ENCODE data around the gene METTL21A.
"Not testable (repeated sequence)": the region's sequence is repeated elsewhere in the genome, so short reads cannot be mapped to it uniquely, and the experiment has no call there.

The METTL21A gene

DNA sequence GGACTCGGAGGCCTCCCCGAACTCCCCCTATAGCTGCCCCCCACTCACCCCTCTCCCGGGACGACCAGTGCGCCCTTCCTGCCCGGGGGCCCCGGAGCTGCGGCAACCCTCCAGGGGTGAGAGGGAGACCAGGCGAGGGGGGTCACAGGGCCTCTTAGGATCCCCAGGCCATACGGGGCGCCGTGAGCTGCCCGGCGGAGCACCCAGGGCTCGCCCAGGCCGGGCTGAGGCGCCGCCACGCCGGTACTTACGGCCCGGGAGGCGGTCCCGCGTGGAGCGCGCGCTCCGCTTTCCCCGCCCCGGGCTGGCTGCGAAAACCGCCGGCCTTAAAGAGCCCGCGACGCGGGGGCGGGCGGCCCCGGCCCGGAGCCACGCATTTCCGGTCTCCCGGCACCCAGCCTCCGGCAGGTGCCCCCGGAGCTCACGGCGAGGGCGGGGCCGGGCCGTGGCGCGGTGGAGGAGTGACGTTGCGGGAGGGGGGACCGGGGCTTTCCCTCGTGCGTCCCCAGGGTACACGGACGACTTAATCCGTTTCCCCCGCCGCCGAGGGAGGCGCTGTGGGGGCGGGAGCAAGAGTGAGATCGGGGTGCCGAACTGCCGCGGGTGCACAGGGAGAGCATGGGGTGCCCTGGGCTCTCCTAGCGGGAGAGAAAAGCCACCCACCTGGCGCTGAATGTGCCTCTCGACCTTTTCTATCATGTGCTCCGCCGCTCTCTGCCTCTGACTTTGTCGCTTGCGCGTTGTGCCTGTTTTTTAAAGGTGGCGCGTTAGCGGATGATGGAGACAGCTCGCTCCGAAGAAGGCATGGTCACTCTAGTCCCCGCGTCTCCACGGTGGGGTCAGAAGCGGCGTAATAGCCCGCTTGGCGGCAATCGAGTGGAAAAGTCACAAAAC is at the start of gene METTL21A:
Gene METTL21A, minus strand, starts transcription at position 381 of the 894 bp plus-strand sequence. CDS start 1,019 bp downstream, outside the sequence.
- DNase-seq (ENCODE audit: low spot score), result peak; percentile 87

- peak; percentile 28 for DNase-seq (ENCODE audit: low spot score)
Measured at GRCh38 chr2:207674826-207675225, 49.6 kb upstream of the METTL21A start.

DNA sequence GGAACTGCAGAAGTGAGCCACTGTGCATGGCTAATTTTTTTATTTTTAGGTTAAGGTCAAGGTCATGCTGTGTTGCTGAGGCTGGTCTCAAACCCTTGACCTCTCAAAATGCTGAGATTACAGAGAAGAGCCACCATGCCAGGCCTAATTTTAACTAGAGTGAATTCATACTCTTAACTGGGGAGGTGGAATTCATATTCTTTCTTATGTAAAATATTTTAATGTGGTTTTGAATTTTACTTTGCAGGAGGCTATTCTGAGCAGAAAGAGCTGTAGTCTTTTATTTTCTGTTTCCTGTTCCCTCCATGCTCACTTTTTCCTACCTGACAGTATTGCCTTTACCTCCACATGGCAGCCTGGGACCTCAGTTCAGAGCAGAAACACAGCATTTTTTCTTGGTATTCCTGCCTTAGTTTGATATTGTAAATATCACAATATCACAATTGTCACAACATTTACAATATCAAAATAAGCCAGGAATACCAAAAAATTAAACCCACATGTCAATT is 49.1 kb upstream of the METTL21A start:
- no peak for DNase-seq (ENCODE audit: low spot score)

GRCh38 chr2:207673431-207673830 is 48.2 kb upstream of the METTL21A start:
- DNase-seq (ENCODE audit: low spot score), result no peak

GRCh38 chr2:207670887-207671286 is 45.7 kb upstream of the METTL21A start:
- no peak for DNase-seq (ENCODE audit: low spot score)

DNA sequence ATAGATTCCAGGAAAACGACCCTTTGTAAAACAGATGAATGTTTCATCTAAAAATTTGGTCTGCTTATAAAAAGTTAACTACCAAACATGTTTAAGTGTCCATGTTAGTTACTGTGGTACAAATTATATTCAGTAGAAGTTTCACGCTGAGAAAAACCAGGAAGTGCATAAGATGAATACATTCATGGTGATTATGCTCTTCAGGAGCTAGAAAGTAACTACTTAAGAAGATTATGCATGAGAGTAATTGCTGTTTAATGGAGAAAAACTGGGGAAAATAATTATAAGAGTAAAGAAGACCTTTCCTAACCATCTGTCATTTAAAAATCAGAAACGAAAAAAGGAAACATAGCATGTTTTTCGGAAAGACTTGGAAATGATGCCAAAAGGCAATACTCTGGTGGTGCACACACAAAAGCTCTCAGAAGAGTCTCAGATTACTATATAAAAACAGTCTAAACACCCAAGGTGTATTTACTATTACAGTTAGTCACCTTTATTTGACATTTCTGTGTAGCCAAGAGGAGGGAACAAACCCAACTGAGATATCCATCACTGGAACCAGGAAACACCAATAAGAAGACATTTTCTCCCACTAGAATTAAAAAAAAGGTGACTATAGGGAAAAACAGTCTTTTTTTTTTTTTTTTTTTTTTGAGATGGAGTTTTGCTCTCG is 38.8 kb upstream of the METTL21A start:
- no peak for DNase-seq (ENCODE audit: low spot score)

DNA sequence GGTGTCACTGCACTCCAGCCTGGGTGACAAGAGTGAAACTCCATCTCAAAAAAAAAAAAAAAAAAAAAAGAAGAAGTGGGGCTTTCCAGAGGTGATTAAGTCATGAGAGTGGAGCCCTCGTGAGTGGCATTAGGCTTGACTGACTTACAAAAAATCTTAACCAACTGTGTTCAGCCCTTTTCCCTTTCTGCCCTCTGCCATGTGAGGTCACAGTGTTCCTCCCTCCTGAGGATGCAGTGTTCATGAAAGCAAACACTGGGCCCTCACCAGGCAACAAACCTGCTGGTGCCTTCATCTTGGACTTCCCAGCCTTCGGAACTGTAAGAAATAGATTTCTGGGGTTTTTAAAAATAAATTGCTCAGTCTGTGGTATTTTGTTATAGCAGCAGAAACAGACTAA is 37.0 kb upstream of the METTL21A start:
- DNase-seq (ENCODE audit: low spot score), result no peak

GRCh38 chr2:207660994-207661393 is 35.8 kb upstream of the METTL21A start:
- no peak for DNase-seq (ENCODE audit: low spot score)

DNA sequence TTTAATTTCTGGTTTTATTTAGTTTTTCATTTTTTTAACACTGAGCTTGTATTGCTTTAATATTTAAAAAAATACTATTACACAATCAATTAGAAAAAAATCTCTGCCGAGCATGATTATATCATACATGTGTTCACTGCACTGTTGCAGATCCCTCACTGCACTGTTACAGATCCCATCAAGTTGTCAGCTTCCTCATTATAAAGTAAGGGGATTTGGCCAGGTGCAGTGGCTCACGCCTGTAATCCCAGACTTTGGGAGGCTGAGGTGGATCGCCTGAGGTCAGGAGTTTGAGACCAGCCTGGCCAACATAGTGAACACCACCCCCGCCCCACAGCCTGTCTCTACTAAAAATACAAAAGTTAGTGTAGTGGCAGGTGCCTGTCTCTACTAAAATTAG is 33.0 kb upstream of the METTL21A start:
- no peak for DNase-seq (ENCODE audit: low spot score)

GRCh38 chr2:207655000-207655399 is 29.8 kb upstream of the METTL21A start:
- DNase-seq (ENCODE audit: low spot score), result no peak

DNA sequence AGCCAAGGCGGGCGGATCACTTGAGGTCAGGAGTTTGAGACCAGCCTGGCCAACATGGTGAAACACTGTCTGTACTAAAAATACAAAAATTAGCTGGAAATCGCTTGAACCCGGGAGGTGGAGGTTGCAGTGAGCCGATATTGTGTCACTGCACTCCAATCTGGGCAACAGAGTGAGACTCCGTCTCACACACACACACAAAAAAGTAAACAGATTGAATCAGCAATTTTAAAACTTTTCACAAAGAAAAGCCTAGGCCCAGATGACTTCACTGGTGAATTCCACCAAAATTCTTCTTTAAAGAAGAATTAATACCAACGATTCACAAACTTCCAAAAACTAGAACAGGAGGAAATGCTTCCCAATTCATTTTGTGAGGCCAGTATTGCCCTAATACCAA is 21.4 kb upstream of the METTL21A start:
- not testable (repeated sequence) for DNase-seq (ENCODE audit: low spot score)

DNA sequence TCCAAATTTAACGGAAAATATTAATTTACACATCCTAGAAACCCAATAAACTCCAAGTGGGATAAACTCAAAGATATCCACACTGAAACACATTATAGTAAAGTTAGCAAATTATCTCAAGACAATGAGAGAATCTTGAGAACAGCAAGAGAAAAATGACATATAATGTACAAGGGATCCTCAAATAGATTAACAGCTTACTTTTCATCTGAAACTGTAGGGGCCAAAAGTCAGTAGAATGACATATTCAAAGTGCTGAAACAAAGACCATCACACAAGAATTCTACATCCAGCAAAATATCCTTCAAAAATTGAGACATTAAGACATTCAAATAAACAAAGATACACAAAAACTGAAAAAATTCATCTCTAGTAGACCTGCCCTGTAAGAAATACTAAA is 18.7 kb upstream of the METTL21A start:
- DNase-seq (ENCODE audit: low spot score), result no peak

DNA sequence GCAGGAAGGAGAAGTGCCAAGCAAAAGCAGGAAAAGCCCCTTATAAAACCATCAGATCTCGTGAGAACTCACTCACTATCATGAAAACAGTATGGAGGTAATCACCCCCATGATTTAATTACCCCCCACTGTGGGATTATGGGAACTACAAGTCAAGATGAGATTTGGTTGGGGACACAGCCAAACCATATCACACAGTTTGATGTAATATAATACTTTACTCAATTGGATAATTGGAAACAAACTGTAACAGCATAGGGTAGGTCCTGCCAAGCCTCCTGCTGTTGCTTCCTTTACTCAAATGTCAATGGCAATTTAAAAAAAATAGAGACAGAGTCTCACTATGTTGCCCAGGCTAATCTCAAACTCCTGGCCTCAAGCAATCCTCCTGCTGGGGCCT is 15.5 kb upstream of the METTL21A start:
- no peak for DNase-seq (ENCODE audit: low spot score)

- no peak for DNase-seq (ENCODE audit: low spot score)
Measured at GRCh38 chr2:207640160-207640559, 15.0 kb upstream of the METTL21A start.

DNA sequence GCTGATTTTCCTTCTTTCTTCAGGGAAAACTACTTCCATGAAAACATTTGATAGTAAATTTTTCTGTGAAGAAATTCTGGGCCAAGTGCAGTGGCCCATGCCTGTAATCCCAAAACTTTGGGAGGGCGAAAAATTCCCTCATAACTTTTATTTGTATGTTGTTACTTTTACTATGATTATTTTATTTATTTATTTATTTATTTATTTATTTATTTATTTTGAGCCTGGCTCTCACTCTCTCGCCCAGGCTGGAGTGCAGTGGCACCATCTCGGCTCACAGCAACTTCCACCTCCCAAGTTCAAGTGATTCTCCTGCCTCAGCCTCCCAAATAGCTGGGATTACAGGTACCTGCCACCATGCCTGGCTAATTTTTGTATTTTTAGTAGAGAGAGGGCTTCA is 14.1 kb upstream of the METTL21A start:
- not testable (repeated sequence) for DNase-seq (ENCODE audit: low spot score)

DNA sequence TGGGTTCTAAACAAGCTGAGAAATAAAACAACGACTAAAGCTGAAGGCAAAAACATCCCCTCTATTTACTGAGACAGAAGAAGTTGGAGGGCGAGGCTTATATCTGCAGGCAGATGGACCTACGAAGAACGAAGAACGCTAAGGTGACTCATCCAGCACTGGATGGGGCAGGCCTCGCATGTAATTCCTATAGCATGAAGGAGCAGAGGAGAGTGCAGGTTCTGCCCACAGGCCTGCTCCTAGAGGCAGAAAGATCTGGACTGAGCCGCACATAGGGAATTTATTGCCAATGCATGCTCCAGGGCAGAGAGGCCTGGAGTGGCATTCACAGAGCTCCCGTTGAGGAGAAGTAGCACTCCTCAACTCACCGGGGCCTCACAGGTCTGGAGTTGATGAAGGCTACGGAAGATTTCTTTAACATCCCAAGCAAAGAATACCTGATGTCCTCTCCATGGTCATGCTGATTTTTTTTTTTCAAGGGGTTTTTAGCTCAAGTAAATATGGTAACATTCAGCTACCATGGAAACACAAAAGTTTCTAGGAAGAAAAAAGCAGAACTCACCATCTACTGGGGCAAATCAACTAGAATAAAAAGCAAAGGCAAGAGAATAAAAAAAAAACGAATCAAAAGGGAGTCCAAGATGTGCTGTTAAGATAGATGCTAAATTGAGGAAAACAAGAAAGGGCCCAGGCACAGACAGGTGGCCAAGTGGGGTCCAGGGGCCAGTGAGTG is 10.4 kb upstream of the METTL21A start:
- DNase-seq (ENCODE audit: low spot score), result no peak

GRCh38 chr2:207633686-207634085 is 8.5 kb upstream of the METTL21A start:
- no peak for DNase-seq (ENCODE audit: low spot score)

GRCh38 chr2:207632575-207633493 is 7.6 kb upstream of the METTL21A start:
- no peak for DNase-seq (ENCODE audit: low spot score)

DNA sequence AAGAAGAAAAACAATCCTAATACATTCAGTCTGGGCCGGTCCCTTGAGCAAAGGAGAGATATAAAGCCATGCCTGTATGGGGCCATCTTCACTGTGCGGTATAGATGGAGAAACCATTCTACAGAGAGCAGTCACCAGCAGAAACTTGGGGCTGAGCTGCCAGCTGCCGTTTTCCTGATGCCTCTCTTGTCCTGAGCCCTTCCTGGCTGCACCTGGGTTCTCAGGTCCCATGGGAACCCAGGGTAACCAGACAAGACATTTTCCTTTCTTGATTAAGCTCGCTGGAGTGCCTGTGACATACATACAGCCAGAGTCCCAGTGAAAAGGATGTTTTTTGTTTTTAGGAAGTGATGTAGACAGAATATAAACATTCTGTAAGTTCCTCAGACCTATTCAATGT is 5.3 kb upstream of the METTL21A start:
- DNase-seq (ENCODE audit: low spot score), result no peak

DNA sequence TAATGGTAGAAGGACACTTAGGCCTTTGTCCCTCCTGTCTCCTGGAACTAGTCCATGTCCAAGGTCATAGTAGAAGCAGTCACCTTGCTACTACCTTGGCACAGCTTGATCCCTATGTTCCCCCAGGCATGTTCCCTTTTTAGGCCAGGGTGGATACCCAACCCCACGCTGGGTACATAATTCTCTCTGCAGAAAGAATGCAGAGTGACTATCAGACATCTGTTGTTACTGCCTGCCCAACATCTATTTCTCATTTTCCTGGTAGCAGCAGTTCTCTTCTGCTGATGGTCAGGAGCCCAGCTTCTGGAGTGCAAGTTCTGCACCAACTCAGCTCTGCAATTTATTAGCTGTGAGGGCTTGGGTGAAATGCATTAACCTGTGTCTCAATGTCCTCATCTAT is 4.4 kb upstream of the METTL21A start:
- DNase-seq (ENCODE audit: low spot score), result no peak

All from cerebellar cortex (tissue), 1 donor.